Skin epidermis (tissue), 12 donors: ENCODE data around the gene GNG4.
"Not testable (repeated sequence)": the region's sequence is repeated elsewhere in the genome, so short reads cannot be mapped to it uniquely, and the experiment has no call there.

Experiments used
- H3K27ac ChIP-seq, 21 experiments: fragments of 200-600 bp; sonication (generic) in 11 of 21; one replicate each; pipeline ENCODE4 v1.5.0; 2020; ENCODE audit warnings: mild to moderate bottlenecking in 3 of 21, inconsistent platforms in 2 of 21, moderate library complexity in 2 of 21
- H3K4me3 ChIP-seq, 7 experiments: fragments of 200-600 bp; sonication (generic) in 2 of 7; one replicate each; pipeline ENCODE4 v1.5.0; 2020; ENCODE audit warnings: inconsistent platforms in 2 of 7, mild to moderate bottlenecking in 2 of 7, moderate library complexity in 1 of 7

GNG4 gene

DNA sequence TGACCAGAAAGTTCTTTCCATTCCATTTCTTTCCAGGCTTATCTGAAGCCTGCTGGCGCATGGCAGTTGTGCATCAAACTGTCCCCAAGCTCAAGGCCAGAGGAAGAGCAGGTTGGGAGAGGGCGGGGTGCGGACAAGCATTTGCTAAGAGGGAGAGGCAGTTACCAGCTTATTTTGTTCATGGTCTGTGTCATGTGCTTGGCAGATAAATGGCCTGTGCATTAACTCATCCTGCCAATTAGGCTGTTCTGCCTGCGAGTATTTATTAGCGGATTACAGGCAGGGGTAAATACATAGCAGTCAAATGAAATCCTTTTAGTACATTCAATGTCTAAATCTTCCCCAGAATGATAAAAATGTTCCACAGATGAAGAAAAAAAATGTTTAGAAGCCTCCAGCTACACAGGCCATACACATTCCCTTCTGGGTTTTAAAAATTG lies 96.5 kb downstream of the GNG4 start:
- Histone ChIP-seq H3K4me3 (no peak overlapping the region), H3K27ac (no peak overlapping the region)

DNA sequence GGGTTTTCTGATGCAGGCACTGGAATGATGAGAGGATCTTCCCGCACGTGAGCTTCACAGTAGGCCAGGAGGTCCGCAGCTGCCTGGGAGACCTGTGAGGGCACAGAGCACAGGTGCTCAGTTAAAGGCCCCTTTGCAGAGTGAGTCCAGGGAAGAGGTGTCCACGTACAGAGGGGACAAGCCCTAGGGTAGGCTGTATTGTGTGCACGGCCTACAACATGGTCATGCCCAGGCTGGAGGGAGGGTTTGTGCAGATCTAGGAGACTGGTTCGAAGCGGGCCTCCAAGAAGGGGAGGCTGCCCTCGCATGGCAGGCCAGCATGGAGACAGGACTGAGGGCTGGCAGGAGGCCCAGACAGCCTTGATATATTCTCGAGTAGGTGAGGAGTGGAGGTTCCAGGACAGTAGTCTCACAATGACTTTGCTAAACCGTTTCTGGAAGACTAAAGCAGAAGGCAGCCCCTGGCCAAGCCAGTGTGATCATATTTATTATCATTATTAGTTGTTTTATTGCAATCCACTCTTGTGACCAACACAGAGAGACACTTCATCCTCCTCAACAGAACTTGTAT lies 97.4 kb downstream of the GNG4 start:
- Histone ChIP-seq H3K27ac (no peak overlapping the region), H3K4me3 (no peak overlapping the region)

DNA sequence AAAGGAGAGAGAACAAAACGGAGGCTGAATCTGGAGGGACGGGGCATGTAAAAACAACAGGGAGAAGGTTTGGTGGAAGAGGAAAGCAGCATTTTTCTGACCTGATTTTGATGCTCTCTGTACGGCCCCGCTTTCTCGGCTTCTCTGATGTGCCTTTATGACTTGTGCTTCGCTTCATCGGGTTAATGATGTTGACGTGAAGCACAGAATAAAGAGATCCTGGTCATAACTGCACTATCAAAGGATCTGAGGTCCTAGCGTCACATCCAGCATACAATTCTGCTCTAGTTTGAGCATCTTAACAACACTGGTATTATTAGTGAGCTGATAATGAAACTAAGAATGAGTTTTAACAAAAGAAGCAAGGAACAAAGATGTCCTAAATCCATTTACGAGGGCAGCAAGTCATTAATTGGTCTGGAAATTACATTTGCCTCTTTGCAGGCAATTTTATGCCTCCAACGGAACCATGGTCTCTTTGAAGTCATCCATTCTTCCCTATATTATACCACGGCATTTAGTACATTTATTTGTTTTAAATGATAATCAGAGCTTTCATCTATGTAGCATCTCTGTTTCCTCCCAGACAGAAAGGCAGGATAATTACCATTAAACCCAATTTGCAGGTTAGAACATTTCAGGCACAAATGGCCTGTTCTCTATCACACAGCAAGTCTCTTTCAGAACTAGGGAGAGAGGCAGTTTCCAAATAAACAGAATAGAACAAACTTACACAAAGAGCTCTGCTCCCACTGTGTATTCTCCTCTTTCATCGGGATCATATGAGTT lies 100.0 kb downstream of the GNG4 start:
- no peak overlapping the region for H3K27ac ChIP-seq
- no peak overlapping the region for H3K4me3 ChIP-seq

GRCh38 chr1:235546369-235547155 lies 103.0 kb downstream of the GNG4 start:
- not testable (repeated sequence) for H3K4me3 ChIP-seq, H3K27ac ChIP-seq

- no peak overlapping the region for H3K27ac ChIP-seq
Measured at GRCh38 chr1:235545292-235545930, 104.2 kb downstream of the GNG4 start.

GRCh38 chr1:235542845-235543244 lies 106.7 kb downstream of the GNG4 start:
- H3K27ac ChIP-seq, H3K4me3 ChIP-seq: not testable (repeated sequence)

More at GRCh38 chr1:235545292-235545930, 104.2 kb downstream of the GNG4 start:
- no peak overlapping the region for H3K4me3 ChIP-seq

DNA sequence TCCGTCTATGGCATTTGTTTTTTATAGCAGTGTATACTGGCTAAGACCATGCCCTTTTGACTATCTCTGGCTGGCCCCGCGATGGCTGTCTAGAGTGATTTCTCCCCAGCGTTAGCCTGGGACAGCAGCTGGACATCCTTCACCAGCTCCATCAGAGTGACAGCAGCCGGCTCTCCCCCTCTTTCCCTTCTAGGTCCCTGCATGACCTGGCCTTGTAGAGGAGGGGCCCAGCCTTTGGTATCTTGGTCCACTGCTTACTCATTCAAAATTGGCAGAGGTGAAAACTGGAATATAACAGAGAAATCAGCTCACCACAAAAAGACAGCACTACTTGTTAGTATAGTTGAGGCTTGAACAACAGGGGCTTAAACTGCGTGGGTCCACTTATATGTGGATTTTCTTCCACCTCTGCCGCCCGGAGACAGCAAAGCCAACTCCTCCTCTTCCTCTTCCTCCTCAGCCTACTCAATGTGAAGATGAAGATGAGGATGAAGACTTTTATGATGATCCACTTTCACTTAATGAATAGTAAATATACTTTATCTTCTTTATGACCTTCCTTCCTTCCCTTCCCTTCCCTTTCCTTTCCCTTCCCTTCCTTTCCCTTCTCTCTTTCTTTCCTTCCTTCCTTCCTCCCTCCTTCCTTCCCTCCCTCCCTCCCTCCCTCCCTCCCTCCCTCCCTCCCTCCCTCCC lies 116.0 kb downstream of the GNG4 start:
- H3K4me3 ChIP-seq = no peak overlapping the region
- H3K27ac ChIP-seq = no peak overlapping the region

GRCh38 chr1:235532360-235532759 lies 117.2 kb downstream of the GNG4 start:
- no peak overlapping the region for H3K4me3 ChIP-seq
- H3K27ac ChIP-seq = no peak overlapping the region

- Histone ChIP-seq H3K4me3 (no peak overlapping the region), H3K27ac (no peak overlapping the region)
Measured at GRCh38 chr1:235527196-235527814, 122.3 kb downstream of the GNG4 start.

DNA sequence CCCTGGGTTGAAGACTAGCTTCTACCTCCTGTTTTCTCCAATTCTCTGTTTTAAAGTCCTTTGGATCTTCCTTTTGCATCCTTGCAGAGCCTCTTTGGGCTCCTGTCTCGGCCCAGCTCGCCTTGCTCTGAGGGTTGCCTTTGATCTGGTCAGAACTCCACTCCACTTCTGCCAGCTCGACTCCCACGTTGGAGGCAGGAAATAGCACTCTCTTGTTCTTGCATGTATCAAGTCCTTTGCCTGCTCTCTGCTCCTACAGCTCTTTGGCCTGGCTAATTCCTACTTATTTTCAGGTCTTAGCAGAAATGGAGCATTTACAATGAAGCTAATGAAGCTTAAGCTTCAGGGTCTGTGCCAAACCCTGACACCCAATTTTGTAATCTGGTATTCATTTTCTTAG lies 124.3 kb downstream of the GNG4 start:
- Histone ChIP-seq H3K27ac (no peak overlapping the region), H3K4me3 (no peak overlapping the region)

DNA sequence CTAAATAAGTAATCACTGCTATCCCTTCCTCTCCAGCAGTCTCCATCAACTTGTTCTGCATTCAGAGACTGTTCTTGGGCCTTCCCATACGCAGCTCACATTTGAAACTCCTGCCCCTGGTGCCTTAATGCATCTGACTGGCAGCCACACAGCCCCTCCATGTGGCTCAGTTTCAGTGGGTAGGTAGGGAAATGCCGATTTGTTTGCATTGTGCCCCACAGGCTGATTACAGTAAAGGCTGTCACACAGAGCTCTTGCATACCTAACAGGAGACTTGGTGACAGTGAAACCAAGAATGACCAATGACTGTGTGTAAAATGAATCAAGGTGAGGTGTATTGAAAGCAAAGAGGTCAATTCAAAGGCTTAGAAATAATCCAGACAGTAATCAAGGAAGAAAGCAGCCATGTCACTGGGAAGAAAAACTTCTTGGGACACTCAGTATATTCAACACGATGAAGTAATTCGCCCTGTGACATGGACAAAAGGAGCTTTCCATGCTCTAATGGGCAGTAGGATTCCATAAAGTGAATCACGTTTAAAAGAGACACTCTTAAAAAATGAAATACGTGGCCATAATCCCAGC lies 132.6 kb downstream of the GNG4 start:
- H3K4me3 ChIP-seq = no peak overlapping the region

GRCh38 chr1:235515844-235516512 lies 133.6 kb downstream of the GNG4 start:
- no peak overlapping the region for H3K4me3 ChIP-seq
- no peak overlapping the region for H3K27ac ChIP-seq

More for the DNA sequence above, 132.6 kb downstream of the GNG4 start:
- no peak overlapping the region for H3K27ac ChIP-seq

DNA sequence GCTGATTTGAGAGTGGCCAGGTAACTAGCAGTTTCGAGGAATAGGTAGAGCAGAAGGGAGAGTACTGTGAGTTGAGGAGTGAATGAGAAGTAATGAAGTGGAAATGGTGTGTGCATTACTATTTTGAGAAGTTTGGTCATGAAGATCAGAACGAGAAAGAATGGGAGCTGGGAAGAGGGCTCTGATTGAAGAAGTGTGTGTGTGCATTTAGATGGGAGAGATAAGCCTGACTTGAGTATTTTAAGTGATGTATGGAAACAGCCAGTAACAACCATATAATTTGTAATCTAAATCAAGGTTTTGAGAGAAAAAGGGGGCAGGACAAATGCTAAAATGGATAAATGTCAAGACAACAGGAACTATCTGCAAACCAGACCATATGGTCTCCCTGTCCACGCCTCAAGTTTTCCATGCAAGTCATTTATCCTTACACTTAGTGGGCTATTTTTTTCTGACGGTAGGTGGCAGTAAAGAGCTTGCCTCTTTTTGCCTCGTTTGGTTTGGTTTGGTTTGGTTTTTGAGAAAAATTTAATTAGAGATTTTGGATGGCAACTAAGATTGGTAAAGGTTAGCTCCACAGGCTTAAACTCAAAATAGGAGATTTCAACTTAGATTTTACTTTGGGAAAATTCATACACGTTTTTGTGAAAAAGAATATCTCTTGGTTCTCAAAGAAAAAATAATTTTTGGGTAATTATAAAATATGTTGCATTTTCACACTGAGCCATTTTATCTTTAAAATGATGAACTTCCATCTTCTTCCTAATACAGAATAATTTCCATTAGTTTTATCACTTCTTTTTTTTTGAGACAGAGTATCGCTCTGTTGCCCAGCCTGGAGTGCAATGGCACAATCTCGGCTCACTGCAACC lies 135.9 kb downstream of the GNG4 start:
- Histone ChIP-seq H3K27ac (no peak overlapping the region), H3K4me3 (no peak overlapping the region)

DNA sequence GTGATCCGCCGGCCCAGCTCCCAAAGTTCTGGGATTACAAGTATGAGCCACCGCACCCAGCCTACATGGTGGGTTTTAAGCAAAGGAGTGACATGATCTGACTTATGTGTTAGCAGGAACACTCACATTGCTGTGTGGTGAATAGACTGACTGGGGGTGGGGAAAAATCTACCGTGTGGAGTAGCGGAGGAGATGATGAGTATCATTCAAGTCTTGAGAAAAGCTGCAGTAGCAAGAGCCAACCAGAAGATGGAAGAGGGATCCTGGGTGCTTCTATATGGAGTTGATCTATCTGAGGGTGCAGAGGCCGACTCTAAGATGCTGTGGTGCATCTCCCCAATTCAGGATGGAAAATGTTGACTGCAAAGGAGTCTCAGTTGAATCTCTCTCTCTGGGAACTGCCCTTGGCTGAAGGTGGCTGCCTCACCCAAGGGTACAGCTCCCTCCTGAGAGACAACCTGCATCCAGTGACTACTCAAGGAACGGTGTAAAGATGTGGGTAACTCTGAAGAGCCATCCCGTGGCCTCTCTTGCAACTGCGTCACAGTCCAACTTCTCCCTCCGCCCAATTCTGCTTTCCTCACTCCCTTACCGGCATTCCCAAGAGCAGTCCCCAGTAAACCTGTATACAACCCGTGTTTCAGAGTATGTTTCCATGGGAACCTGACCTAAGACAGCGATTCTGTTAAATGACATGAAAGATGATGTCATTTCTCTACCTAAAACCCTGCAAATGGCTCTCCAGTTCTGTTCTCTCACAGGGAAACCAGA lies 137.9 kb downstream of the GNG4 start:
- H3K27ac ChIP-seq = no peak overlapping the region

GRCh38 chr1:235510823-235511222 lies 138.8 kb downstream of the GNG4 start:
- Histone ChIP-seq H3K27ac (no peak overlapping the region), H3K4me3 (no peak overlapping the region)

More for the DNA sequence above, 137.9 kb downstream of the GNG4 start:
- H3K4me3 ChIP-seq = no peak overlapping the region

GRCh38 chr1:235507623-235508022 lies 142.0 kb downstream of the GNG4 start:
- Histone ChIP-seq H3K27ac (no peak overlapping the region), H3K4me3 (no peak overlapping the region)
